T47D (cell line): ENCODE measurements around the gene OTUD4.
"Not testable (repeated sequence)": the region's sequence is repeated elsewhere in the genome, so short reads cannot be mapped to it uniquely, and the experiment has no call there.

Experiments
- DNase-seq, 2 experiments: peaks; one replicate each; pipeline versions ENCODE4 v3.0.0 to v3.0.0-alpha.2; 2011 to 2012; ENCODE audit warnings: low read depth in 1 of 2, low spot score in 1 of 2
- JUND ChIP-seq: IDR thresholded peaks from 2 replicates; pipeline ENCODE4 v1.6.1; 2012; ENCODE audit warnings: low read depth
- in situ Hi-C: cut with HindIII; loops from 2 replicates; pipeline ENCODE4 v1.10.0; 2016; ENCODE audit warnings: low sequenced_read_pairs, low pct_unique_long_range_greater_than_20kb

OTUD4 gene

DNA sequence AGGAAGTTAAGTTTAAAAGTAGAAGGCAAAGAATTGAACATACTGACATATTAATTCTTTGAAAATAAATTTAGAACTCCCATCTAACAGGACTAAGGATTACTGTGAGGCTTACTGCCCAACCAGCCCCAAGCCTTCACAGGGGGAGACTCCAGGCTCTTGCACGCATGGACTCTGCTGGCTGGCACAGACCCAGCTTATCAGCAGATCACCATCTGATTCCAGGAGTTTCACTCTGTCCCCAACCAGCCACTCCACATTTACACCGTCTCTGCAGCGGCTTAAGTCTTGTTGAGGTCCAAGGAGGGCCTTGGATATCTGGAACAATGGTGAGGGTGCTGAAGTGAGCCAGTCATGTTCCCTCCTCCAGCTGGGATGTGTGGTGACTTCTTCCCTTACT, 16.4 kb upstream of the OTUD4 start:
- DNase-seq, result no peak
- no peak for TF ChIP-seq JUND
- in situ Hi-C loops, result no loop called here

DNA sequence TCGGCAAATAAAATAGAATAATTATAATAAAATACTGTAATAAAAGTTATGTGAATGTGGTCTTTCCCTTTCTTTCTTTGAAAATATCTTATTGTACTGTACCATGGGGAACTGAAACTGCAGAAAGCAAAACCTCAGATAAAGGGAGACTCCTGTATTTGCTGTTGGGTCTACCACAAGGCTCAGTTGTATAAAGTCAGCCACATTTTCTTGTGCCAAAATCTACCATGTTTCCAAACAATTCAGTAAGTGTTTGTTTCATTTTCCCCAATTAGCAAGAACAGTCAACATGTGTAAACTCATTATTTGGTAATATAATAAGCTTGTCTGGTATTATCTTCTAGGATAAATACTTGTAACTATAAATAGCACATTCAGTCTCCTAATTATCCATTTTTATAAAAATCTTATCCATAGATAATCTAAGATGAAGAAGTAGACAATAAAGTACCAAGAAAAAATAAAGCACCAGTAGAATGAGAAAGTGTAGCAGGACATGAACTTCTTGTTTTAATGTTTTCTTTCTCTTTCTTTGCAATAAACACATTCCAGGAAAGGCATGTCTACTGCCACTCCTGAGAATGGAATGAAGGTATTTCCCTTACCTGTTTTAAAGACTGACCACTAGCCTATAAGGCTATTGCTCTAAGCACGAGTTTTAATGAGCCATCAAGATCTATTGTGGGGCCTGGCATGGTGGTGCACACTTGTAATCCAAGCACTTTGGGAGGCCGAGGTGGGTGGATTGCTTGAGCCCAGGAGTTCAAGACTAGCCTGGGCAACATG, 15.0 kb upstream of the OTUD4 start:
- TF ChIP-seq JUND, result no peak
- in situ Hi-C loops, result no loop called here
- peak in 1 of 2 experiments; percentile 41 for DNase-seq

DNA sequence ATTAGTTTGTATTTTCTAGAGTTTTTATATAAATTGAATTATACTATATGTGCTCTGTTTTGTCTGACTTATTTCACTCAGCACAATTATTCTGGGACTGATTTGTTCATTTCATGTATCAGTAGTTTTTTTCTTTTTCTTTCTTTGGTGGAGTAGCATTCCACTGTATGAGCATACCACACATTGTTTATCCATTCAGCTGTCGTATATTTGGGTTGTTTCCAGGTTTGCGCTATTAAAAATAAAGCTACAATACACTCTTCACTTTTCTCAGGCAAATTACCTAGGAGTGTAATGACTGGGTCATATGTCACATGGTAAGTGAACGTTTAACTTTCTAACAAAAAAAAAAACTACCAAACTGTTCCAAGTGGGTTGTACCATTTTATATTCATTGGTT, 9.6 kb upstream of the OTUD4 start:
- no peak for DNase-seq
- in situ Hi-C loops, result no loop called here
- no peak for TF ChIP-seq JUND

DNA sequence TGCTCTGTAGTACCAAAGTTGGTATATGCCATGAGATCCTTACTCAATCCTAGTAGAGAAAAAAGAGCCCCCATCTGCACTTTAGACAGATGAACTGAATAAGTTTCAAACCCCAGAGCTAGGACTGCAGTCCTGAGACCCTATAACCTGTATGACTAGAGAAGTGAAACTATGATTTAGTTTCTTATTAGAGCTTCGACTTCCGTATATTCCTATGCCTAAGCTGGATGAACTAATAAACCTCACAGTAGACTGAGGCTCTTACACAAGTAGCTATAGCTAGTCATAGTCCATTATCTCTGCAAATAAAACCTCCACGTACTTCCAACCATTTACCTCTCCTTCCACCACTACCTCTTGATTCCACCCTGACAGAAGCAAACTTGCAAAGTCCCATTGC, 6.3 kb upstream of the OTUD4 start:
- DNase-seq, result no peak
- in situ Hi-C loops, result no loop called here
- TF ChIP-seq JUND, result no peak

DNA sequence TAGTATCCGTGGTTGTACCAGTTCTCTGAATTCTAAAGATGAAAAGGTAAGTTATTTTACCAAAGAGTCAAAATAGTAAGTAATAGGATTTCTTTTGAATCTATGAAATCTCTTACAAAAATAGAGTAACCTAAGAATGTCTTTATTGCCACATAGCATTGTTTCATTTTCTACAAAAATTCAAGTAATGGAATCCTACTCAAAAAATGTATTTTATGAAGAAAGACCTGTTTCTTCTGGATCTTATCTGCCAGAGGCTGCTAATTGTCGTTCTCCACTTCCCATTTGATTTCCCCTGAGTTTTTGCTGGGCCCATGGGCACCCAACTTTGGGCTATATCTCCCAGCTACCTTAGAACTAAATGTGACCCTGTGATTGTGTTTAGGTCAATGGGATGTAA, 3.2 kb upstream of the OTUD4 start:
- TF ChIP-seq JUND, result no peak
- DNase-seq, result no peak
- in situ Hi-C loops, result no loop called here

DNA sequence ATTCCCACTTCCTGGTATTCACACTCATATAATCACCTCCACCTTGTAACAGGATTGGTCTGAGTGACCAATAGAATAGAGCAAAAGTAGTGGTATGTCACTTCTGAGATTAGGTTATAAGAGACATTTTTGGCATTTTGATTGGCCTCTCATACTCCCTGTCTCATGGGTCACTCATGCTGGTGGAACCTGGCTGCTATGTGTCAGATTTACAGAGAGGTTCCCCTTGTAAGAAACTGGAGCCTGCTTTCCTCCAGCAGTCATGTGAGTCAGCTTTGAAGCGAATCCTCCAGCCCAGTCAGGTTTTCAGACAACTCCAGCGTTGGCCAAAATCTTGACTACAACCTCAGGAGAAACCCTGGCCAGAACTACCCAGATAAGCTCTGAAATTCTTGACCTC, 2.6 kb upstream of the OTUD4 start:
- no peak for TF ChIP-seq JUND
- in situ Hi-C loops, result no loop called here
- DNase-seq, result no peak

DNA sequence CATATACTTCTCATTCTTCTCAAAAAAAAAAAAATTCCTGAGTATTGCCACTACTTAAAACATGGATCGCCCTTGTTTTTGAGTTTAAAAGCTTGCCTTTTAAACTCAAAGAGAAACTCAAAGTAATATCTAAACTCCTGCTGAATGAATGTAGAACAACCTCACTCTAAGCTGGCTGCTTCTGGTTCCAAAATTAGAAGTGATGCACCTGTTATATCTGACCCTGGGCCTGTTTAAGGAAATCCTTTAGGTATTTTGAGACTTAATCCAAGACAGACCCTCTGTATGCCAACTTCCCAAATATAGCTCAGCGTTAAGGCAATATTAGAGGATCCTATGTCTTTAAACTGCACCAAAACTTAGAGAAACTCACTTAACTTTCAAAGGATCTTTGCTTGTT, 1.8 kb upstream of the OTUD4 start:
- no peak for DNase-seq
- TF ChIP-seq JUND, result no peak
- in situ Hi-C loops, result no loop called here

DNA sequence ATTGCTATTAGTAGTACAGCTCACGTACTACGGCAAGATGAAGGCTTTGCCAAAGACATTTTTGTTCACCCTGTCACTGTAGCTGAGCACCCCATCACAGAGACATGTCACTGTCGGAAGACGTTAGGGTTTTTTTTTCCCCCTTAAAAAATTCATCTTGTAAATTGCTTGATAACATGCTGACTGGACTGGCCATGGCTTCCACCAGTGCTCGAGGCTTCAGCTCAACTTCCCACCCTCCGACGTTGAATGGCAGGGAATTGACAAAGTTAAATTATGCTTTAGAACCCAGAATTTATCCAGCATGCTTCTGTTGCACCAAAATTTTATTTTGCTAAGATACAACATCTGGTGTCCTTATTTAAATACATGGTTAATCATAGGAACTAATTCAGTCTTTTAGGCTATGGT, 707 bp upstream of the OTUD4 start:
- in situ Hi-C loops, result no loop called here
- DNase-seq, result no peak
- no peak for TF ChIP-seq JUND

DNA sequence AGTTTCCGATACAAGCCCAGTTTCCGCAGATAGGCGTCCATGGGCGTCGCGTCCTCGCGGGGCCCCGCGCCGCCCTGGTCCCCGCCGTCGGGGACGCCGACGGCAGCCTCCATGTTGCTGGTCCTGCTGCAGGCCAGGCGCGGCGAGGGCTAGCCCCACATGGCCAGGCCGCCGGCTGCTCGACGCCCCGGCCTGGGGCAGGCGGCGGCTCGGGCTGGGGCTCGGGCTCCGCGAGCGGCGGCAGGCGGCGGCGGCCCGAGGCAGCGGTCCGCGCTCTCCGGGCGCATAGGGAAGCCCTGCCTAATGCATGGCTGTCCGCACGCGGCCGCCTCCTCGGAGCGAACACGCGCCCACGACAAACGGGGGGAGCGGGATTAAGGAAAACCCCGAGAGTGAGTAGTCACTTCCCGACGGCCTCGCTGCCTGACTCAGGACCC, 510 bp downstream of the OTUD4 start:
- in situ Hi-C loops, DNase-seq: not testable (repeated sequence)

DNA sequence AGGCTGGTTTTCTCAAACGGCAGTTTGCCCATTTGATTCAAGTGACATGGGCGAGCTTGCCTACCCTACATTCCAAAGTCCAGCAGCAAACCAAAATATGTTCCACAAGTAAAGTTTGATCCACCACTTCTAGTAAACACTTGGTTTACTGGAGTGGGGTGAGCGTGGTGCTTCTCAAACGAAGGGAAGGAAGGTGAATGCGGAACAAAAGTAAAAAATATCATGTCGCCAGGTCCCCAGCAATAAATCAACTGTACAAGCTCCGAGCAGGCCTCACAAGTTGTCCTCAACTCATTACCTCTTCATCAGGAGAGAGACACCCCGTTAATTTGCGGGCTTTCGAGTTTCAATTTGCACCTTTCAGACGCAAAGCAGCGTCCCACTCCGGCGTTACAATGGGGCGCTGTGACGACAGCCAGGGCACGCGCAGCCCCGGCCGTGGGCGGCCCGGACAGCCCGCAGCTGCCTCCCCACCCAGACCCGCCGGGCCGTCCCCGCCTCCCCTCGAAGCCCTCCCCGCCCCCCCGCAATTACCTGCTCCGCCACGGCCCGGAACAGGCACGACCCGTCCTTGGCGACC, 1.0 kb downstream of the OTUD4 start:
- peak; percentile 28 to 58 for DNase-seq
- in situ Hi-C loops, result no loop called here
- no peak for TF ChIP-seq JUND

DNA sequence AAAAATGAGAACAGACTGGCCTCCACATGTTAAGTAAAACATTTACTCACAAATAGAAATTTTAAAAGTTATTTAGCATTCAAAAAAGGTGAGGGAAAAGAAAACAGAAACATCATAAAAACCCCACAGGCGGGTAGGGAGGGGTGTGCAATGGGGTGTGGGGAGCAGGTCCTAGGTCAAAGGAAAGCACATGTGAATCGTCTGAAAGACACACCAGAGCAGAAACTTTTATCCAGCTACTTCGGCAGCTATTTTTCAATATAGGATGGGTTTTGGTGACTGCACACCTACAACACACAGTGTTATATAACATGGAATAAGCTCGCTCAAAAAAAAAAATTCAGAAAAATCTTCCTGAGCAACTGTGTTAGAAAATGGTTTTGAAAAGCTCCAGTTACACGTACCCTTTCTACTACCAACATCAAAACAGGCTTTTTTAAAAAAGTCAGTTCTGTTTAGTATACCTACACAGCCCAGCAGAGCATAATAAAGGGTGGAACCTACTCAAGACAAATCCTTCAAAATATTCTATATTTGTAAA, 1.6 kb downstream of the OTUD4 start:
- in situ Hi-C loops, result no loop called here
- no peak for DNase-seq
- TF ChIP-seq JUND, result no peak

DNA sequence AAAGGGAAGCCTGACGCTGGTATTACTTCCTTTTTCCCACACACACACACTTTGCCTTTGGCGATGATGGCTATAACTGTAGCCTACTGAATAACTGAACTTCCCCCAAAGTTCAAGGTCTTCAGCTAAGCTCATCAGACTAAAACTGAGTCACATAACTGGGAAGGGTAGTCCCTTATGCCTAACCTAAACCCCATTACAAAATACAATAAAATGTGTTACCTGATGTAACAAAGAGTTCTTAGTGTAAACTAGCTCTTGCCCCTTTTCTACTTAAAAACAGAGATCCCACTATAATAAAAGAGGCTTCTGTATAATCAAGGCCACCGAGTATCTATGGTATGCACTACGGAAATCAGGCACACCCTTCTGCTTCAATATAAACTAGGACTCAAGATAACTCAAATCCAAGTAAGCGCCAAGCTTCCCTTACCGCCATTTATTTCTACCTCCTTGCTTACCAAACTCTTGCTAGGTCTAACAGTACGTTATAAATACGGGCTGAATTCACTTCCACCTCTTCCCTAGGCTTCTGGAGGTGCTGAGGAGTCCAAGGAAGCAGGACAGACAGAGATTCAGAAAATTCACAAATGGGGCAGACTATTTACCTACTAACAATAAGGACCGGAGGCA, 2.4 kb downstream of the OTUD4 start:
- in situ Hi-C loops, result no loop called here
- DNase-seq, result no peak
- TF ChIP-seq JUND, result no peak

DNA sequence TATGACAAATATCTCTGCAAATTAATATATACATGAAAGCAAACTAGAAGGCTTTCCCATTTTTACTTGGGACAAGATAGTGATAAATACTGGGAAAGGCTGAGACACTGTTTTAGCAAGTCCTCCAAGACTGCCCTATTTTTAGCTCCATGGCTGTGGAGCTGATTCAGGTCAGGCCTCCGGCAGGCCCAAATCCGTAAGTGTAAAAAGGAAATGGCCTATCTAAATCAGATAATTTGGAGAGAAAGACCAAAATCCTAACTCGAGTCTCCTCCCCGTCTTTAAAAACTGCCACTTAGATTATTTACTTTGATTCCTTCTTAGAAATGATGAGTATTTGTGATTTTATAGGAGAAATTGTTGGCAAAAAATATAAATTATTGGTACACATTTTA, 2.9 kb downstream of the OTUD4 start:
- in situ Hi-C loops, result no loop called here
- no peak for DNase-seq
- TF ChIP-seq JUND, result no peak
